Astrocyte (in vitro differentiated cells and primary cell): ENCODE measurements around the gene ITGA8. TPM values are rescaled to one million over a fixed set of nuclear protein-coding genes. Genes with fewer than 3 reads are reported as not detected.

Experiments
- DNase-seq: peaks from one replicate; pipeline ENCODE4 v3.0.0-alpha.2; 2010; ENCODE audit warnings: low read depth
- FAIRE-seq: peaks from 2 replicates; lab custom pipeline; 2011; peaks lifted over from hg19 to GRCh38; lab: Jason Lieb, UNC
- H2AFZ ChIP-seq: 2 replicates; pipeline ENCODE4 v1.6.0; 2012; ENCODE audit warnings: low read depth, low read length, inconsistent platforms
- H3K27ac ChIP-seq: 2 replicates; pipeline ENCODE4 v1.5.1; 2011; ENCODE audit warnings: low read depth, low read length, inconsistent platforms
- H3K27me3 ChIP-seq: 2 replicates; pipeline ENCODE4 v1.6.0; 2011; ENCODE audit warnings: low read length, inconsistent platforms; ENCODE audit not compliant: insufficient read depth
- H3K36me3 ChIP-seq: 2 replicates; pipeline ENCODE4 v1.5.1; 2011; ENCODE audit warnings: low read length, inconsistent platforms; ENCODE audit not compliant: insufficient read depth
- H3K4me1 ChIP-seq: 2 replicates; pipeline ENCODE4 v1.5.1; 2011; ENCODE audit warnings: low read length, inconsistent platforms; ENCODE audit not compliant: insufficient read depth
- H3K4me2 ChIP-seq: 2 replicates; pipeline ENCODE4 v1.6.0; 2012; ENCODE audit warnings: low read length, inconsistent platforms
- H3K4me3 ChIP-seq: 2 replicates; pipeline ENCODE4 v1.5.1; 2011; ENCODE audit warnings: low read depth, mild to moderate bottlenecking, low read length, inconsistent platforms; ENCODE audit not compliant: insufficient read depth
- H3K79me2 ChIP-seq: 2 replicates; pipeline ENCODE4 v1.6.0; 2012; ENCODE audit warnings: mild to moderate bottlenecking, low read length, inconsistent platforms; ENCODE audit not compliant: insufficient read depth
- H3K9ac ChIP-seq: 2 replicates; pipeline ENCODE4 v1.6.0; 2012; ENCODE audit warnings: mild to moderate bottlenecking, low read length, inconsistent platforms
- H3K9me3 ChIP-seq: 2 replicates; pipeline ENCODE4 v1.5.1; 2012; ENCODE audit warnings: low read depth, mild to moderate bottlenecking, low read length, inconsistent platforms; ENCODE audit not compliant: insufficient read depth
- H4K20me1 ChIP-seq: 2 replicates; pipeline ENCODE4 v1.6.0; 2012; ENCODE audit warnings: low read length, inconsistent platforms; ENCODE audit not compliant: insufficient read depth
- H3K27ac Mint-ChIP-seq: one replicate; pipeline ENCODE4 v1.8.0; 2021; ENCODE audit warnings: mild to moderate bottlenecking, mixed read lengths; ENCODE audit not compliant: unreplicated experiment
- H3K27me3 Mint-ChIP-seq: one replicate; pipeline ENCODE4 v1.8.0; 2021; ENCODE audit warnings: low read depth, mixed read lengths; ENCODE audit not compliant: unreplicated experiment
- H3K36me3 Mint-ChIP-seq: one replicate; pipeline ENCODE4 v1.8.0; 2021; ENCODE audit warnings: low read depth, mixed read lengths; ENCODE audit not compliant: unreplicated experiment
- H3K4me1 Mint-ChIP-seq: one replicate; pipeline ENCODE4 v1.8.0; 2021; ENCODE audit warnings: low read depth, mixed read lengths; ENCODE audit not compliant: unreplicated experiment
- H3K4me3 Mint-ChIP-seq: one replicate; pipeline ENCODE4 v1.8.0; 2021; ENCODE audit warnings: mild to moderate bottlenecking, moderate library complexity, mixed read lengths; ENCODE audit not compliant: unreplicated experiment
- H3K9me3 Mint-ChIP-seq: one replicate; pipeline ENCODE4 v1.8.0; 2021; ENCODE audit warnings: mild to moderate bottlenecking, mixed read lengths; ENCODE audit not compliant: unreplicated experiment
- CTCF ChIP-seq: IDR thresholded peaks from 2 replicates; pipeline ENCODE4 v1.5.1; 2011; ENCODE audit warnings: low read depth, mild to moderate bottlenecking, inconsistent platforms, low read length, moderate library complexity; ENCODE audit not compliant: insufficient read depth
- EZH2 ChIP-seq: IDR thresholded peaks from 2 replicates; pipeline ENCODE4 v1.6.1; 2012; ENCODE audit warnings: mild to moderate bottlenecking, low read length, inconsistent platforms; ENCODE audit not compliant: insufficient read depth
- total RNA-seq: library from RNA; stranded (reverse); gene quantifications from 2 replicates; pipeline ENCODE4 v1.2.1, GENCODE V29; 2021

ITGA8 gene
- total RNA-seq, 1 donor from 2014 or later, result not detected

- Histone ChIP-seq H4K20me1 (no peaks in the 10 kb centered on the region), H3K9ac (no peak overlapping the region), H3K79me2 (no peaks in the 10 kb centered on the region), H3K27ac (no peak overlapping the region), H2AFZ (no peak overlapping the region), H3K36me3 (peaks cover 2% of the 10 kb centered on the region), H3K4me1 (no peaks in the 10 kb centered on the region), H3K4me2 (no peak overlapping the region), H3K4me3 (no peak overlapping the region), H3K9me3 (no peaks in the 10 kb centered on the region), H3K27me3 (no peaks in the 10 kb centered on the region)
- Mint-ChIP-seq H3K36me3 (no peaks in the 10 kb centered on the region), H3K9me3 (no peaks in the 10 kb centered on the region), H3K27me3 (peaks cover 4% of the 10 kb centered on the region), H3K27ac (no peak overlapping the region), H3K4me3 (no peak overlapping the region), H3K4me1 (no peaks in the 10 kb centered on the region)
- no peak for TF ChIP-seq CTCF
- no peak for TF ChIP-seq EZH2
- FAIRE-seq (no peak), DNase-seq (no peak)
Measured at GRCh38 chr10:15681076-15681475, 38.6 kb downstream of the ITGA8 start.

- peaks cover 2% of the 10 kb centered on the region for H3K36me3 ChIP-seq
- Mint-ChIP-seq H3K4me1 (no peaks in the 10 kb centered on the region), H3K4me3 (no peak overlapping the region), H3K27me3 (peaks cover 4% of the 10 kb centered on the region), H3K9me3 (no peaks in the 10 kb centered on the region), H3K27ac (no peak overlapping the region), H3K36me3 (no peaks in the 10 kb centered on the region)
- no peak overlapping the region for H3K4me3 ChIP-seq
- H2AFZ ChIP-seq, result no peak overlapping the region
- TF ChIP-seq CTCF, result no peak
- TF ChIP-seq EZH2, result no peak
- H3K79me2 ChIP-seq, result no peaks in the 10 kb centered on the region
- no peak overlapping the region for H3K9ac ChIP-seq
- FAIRE-seq (no peak), DNase-seq (no peak)
- H3K27ac ChIP-seq, result no peak overlapping the region
- H3K4me2 ChIP-seq, result no peak overlapping the region
- H3K9me3 ChIP-seq, result no peaks in the 10 kb centered on the region
- H3K4me1 ChIP-seq, result no peaks in the 10 kb centered on the region
- H3K27me3 ChIP-seq, result no peaks in the 10 kb centered on the region
- no peaks in the 10 kb centered on the region for H4K20me1 ChIP-seq
Measured at GRCh38 chr10:15678851-15679250, 40.9 kb downstream of the ITGA8 start.

GRCh38 chr10:15672469-15672868, 47.3 kb downstream of the ITGA8 start:
- Histone ChIP-seq H3K9me3 (no peaks in the 10 kb centered on the region), H3K4me3 (no peak overlapping the region), H4K20me1 (no peaks in the 10 kb centered on the region), H3K27ac (no peak overlapping the region), H3K9ac (no peak overlapping the region), H3K27me3 (no peaks in the 10 kb centered on the region), H3K36me3 (no peaks in the 10 kb centered on the region), H3K4me2 (no peak overlapping the region), H2AFZ (no peak overlapping the region), H3K4me1 (no peaks in the 10 kb centered on the region), H3K79me2 (no peaks in the 10 kb centered on the region)
- Mint-ChIP-seq H3K27me3 (peaks cover 3% of the 10 kb centered on the region), H3K36me3 (peaks cover 1% of the 10 kb centered on the region), H3K27ac (no peak overlapping the region), H3K4me3 (no peak overlapping the region), H3K4me1 (no peaks in the 10 kb centered on the region), H3K9me3 (peaks cover 7% of the 10 kb centered on the region)
- no peak for DNase-seq
- TF ChIP-seq CTCF (no peak), EZH2 (no peak)
- FAIRE-seq, result no peak
